ENCODE measurements around the gene MYNN.

The MYNN gene

DNA sequence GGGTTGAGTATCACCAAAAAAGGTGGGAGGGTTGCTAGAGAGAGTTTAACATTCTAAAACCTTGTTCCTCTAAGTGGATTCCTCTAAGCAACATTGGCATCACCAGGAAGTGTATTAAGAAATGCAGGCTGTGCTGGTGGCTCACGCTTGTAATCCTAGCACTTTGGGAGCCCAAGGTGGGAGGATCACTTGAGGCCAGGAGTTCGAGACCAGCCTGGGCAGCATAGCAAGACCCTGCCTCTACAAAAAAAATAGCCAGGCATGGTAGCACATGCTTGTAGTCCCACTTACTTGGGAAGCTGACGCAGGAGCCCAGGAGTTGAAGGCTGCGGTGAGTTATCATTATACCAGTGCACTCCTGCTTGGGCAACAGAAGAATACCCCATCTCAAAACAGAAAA is 4.6 kb downstream of the MYNN start:
- no peak for DNase-seq (ENCODE audit: low read depth)

DNA sequence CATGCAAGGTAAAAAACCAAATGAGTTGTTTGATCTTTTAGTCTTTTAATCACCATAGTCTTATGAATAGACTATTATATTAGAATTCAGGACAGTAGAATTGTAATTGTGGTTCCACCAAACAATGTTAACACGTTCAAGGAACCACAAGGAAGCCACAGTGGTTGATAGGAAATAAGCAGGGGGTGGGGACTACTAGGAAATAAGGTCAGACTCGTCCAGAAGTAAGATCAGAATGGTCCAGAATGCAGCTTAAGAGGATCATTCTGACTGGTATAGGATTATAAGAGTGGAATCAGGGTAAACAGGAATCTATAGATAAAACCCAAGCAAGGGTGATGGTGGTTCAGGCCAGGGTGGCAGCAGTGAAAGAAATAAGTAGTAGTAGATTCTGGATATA is 7.5 kb downstream of the MYNN start:
- DNase-seq (ENCODE audit: low read depth) = no peak

DNA sequence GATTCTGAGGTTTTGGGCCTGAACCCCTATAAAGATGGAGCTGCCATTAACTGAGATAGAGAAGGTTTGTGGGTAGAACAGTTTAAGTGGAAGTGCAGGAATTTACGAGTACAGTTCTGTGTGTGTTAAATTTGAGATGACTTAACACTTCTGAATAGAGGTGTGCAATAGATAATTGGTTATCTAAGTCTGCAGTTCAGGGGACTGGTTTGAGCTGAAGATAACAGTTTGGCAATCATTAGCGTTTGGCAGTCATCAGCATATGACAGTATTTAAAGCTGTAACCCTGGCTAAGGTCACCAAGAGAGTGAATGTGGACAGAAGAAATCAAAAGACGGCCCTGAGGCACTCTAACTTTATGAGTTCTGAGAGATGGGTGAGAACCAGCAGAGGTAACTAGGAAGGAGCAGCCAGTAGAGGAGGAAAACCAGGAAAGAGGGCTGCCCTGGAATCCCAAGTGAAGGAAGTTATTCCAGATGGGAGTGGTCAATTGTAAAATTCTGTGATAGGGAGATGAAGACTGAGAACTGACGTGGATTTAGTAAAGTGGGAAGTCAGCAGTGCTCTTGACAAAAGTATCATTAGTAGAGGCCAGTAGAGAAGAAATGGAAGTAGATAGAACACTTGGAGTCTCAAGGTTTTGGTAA is 8.1 kb downstream of the MYNN start:
- no peak for DNase-seq (ENCODE audit: low read depth)

DNA sequence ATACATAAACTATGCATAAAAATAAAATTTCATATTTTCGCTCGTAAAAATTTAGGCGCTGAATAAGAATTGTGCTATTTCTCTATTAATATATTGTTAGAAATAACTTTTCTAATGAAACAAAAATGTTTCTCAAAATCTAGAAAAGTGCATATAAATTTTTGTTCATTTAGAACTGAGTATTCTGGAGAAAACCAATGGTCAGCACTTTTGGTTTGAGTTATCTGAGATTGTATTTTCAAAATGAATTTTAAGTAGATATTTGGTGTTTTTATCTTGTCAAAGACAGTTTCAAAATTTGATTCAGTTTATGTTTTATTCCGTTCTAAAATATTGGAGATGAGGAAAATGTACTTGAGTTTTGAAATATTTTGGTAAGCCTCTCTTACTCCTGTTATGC is 13.9 kb downstream of the MYNN start:
- DNase-seq (ENCODE audit: low read depth) = no peak

DNA sequence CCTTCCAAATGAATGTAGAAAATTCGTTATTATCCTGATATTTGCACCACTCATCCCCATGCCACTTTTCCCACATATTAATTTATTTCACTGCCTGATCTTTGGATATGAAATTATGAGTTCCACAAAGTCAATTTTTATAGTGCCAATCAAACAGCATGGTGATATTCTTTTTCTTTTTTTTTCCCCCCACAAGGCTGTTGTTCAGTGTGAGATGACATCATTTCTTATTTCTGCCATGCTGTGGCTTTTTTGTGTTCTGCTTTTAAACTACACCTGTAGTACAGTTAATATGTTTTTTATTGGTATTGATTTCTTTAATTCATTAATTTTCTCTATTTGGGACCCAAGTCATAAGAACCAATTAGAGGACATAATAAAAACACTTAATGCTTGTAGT is 14.6 kb downstream of the MYNN start:
- DNase-seq (ENCODE audit: low read depth) = no peak

DNA sequence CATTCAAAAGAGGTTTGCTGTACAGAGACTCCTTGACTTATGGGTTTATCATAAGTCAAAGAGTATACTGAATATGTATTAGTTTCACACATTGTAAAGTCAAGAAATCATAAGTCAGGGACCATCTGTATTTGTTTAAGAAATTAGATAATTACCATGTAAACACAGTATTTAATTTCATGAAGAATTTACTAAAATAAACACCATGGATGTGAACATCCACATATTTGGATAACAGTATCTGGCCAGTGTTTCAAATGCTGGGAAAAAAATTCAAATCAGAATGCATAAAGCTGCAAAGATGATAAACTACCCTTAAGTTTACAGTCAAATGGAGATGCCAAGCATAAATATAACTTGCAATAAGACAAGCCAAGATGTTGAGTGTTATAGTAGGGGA is 17.0 kb downstream of the MYNN start:
- no peak for DNase-seq (ENCODE audit: low read depth)

DNA sequence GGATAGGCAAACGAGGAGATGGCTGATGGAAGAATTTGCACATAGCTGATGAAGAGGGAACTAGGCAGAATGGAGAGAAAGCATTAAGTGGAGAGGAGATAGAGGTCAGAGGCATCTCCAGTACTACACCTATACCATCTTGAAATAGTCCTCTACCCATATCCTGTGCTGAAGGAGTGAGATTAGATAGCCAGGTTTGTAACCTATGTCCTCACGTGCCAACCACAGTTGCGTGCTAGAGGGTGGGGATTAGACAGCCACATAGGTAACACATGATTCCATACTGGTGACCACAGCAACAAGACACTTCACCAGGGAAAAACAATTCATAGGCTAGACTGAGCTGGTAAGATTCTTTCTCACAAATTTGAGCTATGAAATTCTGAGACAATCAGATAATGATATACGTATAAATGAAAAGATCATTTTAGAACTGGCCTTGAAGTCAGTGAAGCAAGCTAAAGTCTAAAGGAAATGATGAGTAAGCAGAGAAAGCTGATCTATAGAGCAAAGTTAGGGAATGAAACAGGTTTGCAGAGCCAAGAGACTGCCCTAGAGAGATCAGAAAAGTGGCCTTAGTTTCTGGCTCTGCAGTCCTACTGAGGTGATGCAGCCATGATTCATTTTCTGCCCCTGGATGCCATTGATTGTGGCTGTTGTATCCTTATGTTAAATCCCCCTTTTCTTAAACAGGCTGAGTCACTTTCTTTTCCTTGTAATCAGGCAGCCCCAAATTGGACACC is 17.7 kb downstream of the MYNN start:
- peak; percentile 30 for DNase-seq (ENCODE audit: low read depth)

DNA sequence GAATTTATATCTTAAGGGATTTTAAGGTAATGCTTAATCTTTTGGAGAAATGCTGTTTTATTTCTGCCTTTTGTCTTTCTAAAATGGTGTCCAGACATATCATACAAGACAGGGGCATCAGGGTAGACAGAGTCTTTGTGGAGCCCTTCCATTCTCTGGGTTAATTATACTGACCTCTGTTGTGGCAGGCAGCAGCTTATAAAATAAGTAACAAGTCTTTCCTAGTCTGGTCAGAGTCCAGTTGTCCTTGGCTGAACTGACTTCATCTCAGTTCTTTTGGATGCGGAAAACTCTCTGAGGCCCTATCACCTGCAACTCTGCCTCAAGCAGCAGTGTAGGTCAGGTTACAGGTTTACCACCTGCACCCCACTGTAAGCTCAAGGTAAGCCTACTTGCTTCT is 19.2 kb downstream of the MYNN start:
- no peak for DNase-seq (ENCODE audit: low read depth)

DNA sequence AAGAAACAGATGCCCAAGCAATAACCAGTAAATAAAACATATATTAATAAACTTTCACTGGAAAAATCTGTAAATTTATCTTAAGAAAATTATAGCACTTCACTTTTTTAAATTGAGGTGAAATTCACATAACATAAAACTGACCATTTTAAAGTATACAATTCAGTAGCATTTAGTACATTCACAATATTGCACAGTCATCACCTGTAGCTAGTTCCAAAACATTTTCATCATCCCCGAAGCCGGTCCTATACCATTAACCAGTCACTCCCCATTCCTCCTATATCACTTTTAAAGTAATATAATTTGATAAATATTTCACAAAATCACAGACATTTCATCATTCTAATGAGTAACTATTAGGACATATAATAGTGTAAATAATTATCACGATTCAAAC is 31.5 kb downstream of the MYNN start:
- DNase-seq (ENCODE audit: low read depth) = no peak

DNA sequence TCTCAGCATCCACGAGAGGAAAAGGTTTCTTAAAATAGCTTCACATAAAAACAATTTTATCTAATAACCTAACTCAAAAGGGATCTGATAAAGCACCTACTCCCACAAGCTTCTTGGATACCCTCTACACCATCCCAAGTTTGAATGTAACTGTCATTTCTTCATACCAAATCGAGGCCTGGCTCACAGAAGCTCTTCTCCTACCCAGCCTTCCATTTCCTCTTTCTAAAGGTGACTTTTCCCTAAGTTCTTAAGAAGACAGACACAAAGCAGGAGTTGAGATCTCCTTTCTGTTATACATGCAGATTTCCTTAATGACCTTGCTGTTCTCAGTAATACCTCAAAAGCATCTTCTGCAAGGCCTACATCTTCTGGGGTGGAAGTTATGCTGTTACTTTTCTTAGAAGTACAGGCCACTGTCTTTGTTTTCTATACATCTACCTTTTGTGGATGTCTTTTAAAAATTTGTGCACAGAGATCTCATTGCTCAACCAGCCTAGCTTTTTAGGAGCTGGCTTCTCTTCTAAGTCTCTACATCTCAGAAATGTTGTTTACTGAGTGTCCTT is 36.1 kb downstream of the MYNN start:
- DNase-seq (ENCODE audit: low read depth) = no peak

DNA sequence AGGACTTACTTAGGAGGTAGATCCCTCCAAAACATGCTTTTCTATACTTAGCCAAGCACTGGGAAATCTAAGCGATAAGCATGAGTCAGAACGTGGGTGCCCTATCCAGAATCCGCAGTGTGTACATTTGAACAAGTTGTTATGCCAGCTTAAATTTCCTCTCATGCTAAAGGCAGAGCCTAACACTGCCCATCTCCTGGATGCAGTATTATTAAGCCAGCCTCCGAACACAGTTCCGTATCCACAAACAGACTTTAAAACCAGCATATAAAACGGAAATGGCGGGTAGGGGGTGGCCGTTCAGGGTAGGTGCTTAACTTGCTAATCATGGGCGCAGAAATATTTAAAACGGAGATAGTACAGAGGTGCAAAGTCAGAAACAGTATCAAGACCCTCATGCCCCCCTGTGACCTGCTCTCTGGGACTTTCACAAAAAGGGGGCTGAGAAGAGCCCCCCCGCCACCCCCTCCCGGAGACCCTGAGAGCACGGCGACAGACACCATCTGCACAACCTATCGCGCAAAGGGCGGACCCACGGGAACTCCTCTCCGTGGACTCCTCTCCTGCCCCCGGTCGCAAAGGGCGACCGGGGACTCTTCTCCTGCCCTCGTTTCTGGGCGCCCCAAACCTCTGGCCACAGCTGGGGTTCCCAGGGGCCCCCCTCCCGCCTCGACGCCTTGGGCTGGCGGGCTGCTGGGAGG is 38.6 kb downstream of the MYNN start:
- peak; percentile 49 for DNase-seq (ENCODE audit: low read depth)

DNA sequence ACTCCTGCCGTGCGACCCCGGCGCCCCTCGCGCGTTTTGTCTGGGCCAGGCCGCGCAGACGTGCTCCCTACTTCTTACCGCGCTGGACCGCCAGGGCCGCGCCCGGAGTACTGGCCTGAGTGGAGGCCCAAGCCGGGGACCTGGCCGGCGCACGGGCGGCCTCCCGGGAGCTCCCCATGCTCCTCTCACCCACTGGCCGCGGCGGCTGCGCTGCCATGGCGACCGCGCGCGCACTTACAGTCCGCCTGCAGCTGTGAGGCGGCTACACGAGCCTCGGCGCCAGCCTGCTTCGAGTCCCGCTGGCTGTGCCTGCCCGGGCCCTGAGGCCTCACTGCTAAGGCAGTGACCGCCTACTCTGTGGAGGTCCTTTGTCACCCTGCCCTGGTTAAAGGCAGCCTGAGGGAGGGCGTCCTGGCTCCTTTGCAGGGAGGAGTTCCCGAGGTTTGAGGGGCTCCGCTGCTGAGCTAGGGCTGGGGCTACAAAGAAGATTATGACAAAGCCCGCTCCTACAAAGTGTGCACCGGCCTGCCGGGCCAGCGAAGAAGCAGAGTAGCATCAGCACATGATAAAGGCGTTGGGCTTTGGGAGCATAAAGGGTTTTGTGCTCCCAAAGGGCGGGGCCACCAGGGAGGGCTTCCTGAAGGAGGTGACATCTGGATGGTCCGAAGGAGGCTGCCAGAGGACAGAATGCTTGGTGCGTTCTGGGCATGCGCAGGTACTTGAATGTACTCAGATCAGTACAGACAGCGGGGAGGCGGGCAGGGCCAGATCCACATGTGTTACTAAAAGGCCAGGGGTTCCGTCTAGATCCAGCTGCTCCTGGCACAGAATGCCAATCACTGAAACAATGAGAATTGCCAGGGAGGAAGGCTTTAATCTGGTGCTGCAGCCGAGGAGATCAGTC is 39.4 kb downstream of the MYNN start, which contains the start of the genes LRRC34 and LRRIQ4:
TSS of gene LRRC34 (minus strand) at position 573 of the 904 bp plus-strand sequence. CDS start at position 217, 356 bp downstream.
TSS of gene LRRIQ4 (plus strand) at position 539 of the 904 bp plus-strand sequence. CDS start 9,052 bp downstream, outside the sequence.
- peak; percentile 74 for DNase-seq (ENCODE audit: low read depth)

DNA sequence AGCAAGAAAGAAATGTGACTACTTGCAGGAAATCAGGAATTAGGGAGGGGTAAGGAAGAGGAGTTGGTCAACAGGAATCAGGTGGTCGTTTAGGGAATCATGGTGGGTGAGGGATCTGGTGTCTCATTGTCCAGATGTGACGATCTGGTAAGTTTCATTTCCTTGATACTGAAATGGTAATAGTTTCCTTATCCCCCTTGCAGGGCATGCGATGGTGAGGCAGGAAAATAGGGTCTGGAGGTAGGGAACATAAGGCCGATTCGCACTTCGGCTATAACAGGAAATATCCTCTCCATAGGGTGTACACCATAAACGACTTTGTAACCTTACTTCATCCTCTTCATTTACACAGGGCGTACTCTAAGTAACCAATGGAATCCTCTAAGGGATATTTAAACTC is 40.1 kb downstream of the MYNN start:
- no peak for DNase-seq (ENCODE audit: low read depth)

DNA sequence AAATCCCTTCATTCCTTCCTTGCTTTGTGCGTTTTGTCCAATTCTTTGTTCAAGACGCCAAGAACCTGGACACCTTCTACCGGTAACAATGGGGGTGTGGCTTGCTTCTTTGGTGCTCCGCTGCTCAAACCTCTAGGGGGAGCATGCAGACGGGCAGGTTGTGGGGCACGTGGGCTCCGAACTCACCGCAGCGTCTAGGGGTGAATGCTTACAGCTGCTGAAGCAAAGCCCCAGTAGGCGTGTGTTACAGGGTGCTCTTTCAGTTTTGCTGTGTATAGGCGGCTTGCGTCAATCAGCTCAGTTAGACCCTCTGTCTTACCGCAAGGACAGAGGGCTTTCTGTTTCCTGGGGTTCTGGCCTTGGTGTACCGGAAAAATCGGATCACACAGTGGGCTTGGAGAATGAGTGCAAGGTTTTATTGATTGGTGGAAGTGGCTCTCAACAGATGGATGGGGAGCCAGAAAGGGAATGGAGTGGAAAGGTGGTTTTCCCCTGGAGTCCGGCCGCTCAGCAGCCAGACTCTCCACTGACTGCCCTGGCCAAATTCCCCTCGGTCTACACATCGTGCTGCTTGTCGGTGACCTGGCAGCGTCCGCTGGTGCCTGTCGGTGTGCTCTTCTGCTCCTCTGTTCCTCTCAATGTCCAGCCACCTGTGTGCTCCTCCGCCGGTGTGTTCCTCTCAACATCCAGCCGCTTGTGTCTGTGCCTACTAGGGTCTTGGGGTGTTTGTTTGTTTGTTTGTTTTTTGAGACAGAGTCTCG is 40.7 kb downstream of the MYNN start:
- DNase-seq (ENCODE audit: low read depth) = no peak

DNA sequence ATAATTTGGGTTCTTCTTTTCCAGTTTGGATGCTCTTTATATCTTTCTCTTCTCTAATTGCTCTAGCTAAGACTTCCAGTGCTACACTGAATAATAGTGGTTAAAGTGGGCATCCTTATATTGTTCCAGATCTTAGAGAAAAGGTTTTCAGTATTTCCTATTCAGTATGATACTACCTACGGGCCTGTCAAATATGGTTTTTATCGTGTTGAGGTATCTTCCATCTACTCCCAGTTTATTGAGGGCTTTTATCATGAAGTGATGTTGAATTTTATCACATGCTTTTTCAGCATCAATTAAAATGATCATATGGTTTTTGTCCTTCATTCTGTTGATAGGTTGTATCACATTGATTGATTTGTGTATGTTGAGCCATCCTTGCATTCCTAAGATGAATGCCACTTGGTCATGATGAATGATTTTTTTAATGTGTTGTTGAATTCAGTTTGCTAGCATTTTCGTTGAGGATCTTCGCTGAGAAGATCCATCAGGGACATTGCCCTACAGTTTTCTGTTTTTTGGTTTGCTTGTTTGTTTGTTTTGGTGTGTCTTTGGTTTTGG is 42.5 kb downstream of the MYNN start:
- DNase-seq (ENCODE audit: low read depth) = no peak

DNA sequence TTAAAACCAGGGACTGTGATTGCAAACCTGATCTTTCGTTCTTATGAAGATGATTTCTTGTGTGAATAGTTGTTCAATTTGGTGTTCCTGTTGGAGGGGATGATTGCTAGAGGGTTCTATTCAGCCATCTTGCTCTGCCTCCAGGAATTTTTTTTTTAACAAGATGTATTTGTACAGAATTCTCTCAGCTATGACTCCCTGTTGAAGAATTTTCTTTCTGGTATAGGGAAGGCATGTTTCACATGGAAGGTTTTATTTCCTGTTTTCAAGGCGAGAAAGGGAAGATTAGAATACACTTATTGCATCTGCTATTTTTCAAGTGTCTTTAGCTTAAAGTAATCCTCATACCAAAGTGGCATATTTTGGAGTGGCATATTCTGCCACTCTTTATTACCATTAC is 45.1 kb downstream of the MYNN start:
- DNase-seq (ENCODE audit: low read depth) = no peak

DNA sequence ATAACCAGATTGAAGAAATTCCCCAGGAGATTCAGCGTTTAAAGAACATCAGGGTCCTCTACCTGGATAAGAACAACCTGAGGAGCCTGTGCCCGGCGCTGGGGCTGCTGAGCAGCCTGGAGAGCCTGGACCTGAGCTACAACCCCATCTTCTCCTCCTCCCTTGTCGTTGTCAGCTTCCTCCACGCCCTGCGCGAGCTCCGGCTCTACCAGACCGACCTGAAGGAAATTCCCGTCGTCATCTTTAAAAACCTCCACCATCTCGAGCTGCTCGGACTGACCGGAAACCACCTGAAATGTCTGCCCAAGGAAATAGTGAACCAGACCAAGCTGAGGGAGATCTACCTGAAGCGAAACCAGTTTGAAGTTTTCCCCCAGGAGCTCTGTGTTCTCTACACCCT is 48.9 kb downstream of the MYNN start:
- no peak for DNase-seq (ENCODE audit: low read depth)

DNA sequence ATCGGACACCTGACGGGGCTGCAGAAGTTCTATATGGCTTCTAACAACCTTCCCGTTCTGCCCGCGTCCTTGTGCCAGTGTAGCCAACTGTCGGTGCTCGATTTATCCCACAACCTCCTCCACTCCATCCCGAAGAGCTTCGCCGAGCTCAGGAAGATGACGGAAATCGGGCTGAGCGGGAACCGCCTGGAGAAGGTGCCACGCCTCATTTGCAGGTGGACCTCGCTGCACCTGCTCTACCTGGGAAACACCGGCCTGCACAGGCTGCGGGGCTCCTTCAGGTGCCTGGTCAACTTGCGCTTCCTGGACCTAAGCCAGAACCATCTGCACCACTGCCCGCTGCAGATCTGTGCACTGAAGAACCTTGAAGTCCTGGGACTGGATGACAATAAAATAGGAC is 49.3 kb downstream of the MYNN start:
- no peak for DNase-seq (ENCODE audit: low read depth)

DNA sequence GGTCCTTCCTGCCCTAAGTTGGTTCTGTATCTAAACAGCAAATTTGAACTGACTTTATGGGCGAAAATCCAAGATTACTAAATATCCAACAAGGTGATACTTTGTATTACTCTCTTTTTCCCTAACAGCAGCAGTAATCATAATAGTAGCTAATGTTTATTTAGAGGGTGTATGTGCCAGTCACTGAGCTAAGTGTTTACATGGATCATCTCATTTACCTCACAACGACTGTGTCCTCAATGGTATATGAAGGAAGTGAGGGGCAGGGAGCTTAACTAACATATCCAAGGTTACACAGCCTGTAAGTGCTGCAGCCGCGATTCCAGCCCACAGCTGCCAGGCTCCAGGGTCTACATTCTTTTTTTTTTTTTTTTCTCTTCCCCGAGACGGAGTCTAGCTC is 49.8 kb downstream of the MYNN start:
- DNase-seq (ENCODE audit: low read depth) = no peak

DNA sequence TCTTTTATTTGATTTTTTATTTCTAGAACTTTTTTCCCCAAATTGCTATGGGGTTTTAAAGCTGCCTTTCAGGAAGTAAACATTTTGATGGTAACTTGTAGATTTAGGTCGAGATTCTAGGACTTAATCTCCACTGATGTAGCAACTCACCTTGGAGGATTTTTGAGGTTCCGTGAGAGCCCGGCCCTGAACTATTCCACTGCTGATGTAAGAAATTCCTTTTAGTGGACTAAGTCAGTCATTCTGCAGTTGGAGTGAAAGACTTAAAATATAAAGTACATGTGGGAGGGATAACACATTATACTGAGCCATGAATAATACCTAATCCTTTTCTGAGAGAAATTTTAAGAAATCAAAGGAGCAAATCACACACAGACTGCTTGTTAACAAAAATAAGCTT is 52.1 kb downstream of the MYNN start:
- DNase-seq (ENCODE audit: low read depth) = no peak

DNA sequence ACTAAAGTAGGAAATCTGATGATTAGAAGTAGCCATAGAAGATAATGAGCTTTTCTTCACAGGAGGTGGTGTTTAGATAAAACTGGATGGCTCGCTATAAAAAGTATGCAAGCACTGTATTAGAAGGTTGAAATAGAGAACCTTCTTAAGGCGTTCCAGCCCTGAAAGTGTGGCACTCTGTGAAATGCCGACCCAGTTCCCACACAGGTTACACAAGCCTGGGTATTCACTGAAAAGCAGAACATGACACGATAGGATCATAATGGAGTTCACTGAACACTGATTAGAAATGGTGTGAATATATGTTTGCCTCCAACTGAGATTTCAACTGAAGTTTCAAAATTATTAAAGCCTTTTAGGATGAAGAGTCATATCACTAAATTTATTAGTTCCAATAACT is 54.5 kb downstream of the MYNN start:
- DNase-seq (ENCODE audit: low read depth) = no peak

Data from HS-5 (cell line).